ENCODE results near the gene MAP7D1.

The MAP7D1 gene

GRCh38 chr1:36137226-36137625 lies 18.7 kb upstream of the MAP7D1 start:
- Histone ChIP-seq H2AFZ (ENCODE audit: low read depth) (no peak overlapping the region), H3K79me2 (ENCODE audit: insufficient read depth, low read depth) (peaks cover 9% of the 10 kb centered on the region; the same call in 1 of the 2 replicates), H3K4me2 (no peak overlapping the region), H3K27me3 (ENCODE audit: insufficient read depth, low read depth) (no peaks in the 10 kb centered on the region), H3K4me3 (IDR thresholded peaks at IDR 0.05; ENCODE audit: insufficient read depth, low read depth, low read length) (no peak overlapping the region), H3K9ac (no peak overlapping the region), H4K20me1 (ENCODE audit: insufficient read depth) (no peaks in the 10 kb centered on the region), H3K4me1 (ENCODE audit: low read depth, poor library complexity, severe bottlenecking) (no peaks in the 10 kb centered on the region), H3K36me3 (ENCODE audit: insufficient read depth) (0 out of 2 replicates have a peak, but pooled peaks cover 4% of the 10 kb centered on the region), H3K27ac (no peak overlapping the region)
- TF ChIP-seq CTCF (conservative IDR thresholded peaks at IDR 0.05; ENCODE audit: low read depth, low read length), result no peak

GRCh38 chr1:36137776-36138175 lies 18.2 kb upstream of the MAP7D1 start:
- 0 out of 2 replicates have a peak, but pooled peaks cover 4% of the 10 kb centered on the region for H3K36me3 ChIP-seq (ENCODE audit: insufficient read depth)
- no peak overlapping the region for H3K4me3 ChIP-seq (IDR thresholded peaks at IDR 0.05; ENCODE audit: insufficient read depth, low read depth, low read length)
- H3K79me2 ChIP-seq (ENCODE audit: insufficient read depth, low read depth), result peaks cover 13% of the 10 kb centered on the region; the same call in 1 of the 2 replicates
- no peak overlapping the region for H2AFZ ChIP-seq (ENCODE audit: low read depth)
- no peak overlapping the region for H3K9ac ChIP-seq
- no peaks in the 10 kb centered on the region for H3K4me1 ChIP-seq (ENCODE audit: low read depth, poor library complexity, severe bottlenecking)
- no peak for TF ChIP-seq CTCF (conservative IDR thresholded peaks at IDR 0.05; ENCODE audit: low read depth, low read length)
- no peak overlapping the region for H3K27ac ChIP-seq
- H3K4me2 ChIP-seq, result no peak overlapping the region
- H3K27me3 ChIP-seq (ENCODE audit: insufficient read depth, low read depth), result no peaks in the 10 kb centered on the region
- H4K20me1 ChIP-seq (ENCODE audit: insufficient read depth), result no peaks in the 10 kb centered on the region

GRCh38 chr1:36139521-36139920 lies 16.4 kb upstream of the MAP7D1 start:
- Histone ChIP-seq H3K36me3 (ENCODE audit: insufficient read depth) (0 out of 2 replicates have a peak, but pooled peaks cover 4% of the 10 kb centered on the region), H4K20me1 (ENCODE audit: insufficient read depth) (no peaks in the 10 kb centered on the region), H3K27me3 (ENCODE audit: insufficient read depth, low read depth) (no peaks in the 10 kb centered on the region), H3K4me2 (no peak overlapping the region), H3K27ac (no peak overlapping the region), H2AFZ (ENCODE audit: low read depth) (no peak overlapping the region), H3K79me2 (ENCODE audit: insufficient read depth, low read depth) (peaks cover 24% of the 10 kb centered on the region; the same call in 1 of the 2 replicates), H3K4me1 (ENCODE audit: low read depth, poor library complexity, severe bottlenecking) (no peaks in the 10 kb centered on the region), H3K9ac (no peak overlapping the region), H3K4me3 (IDR thresholded peaks at IDR 0.05; ENCODE audit: insufficient read depth, low read depth, low read length) (no peak overlapping the region)
- TF ChIP-seq CTCF (conservative IDR thresholded peaks at IDR 0.05; ENCODE audit: low read depth, low read length), result no peak

GRCh38 chr1:36142121-36142520 lies 13.8 kb upstream of the MAP7D1 start:
- no peak overlapping the region for H3K4me2 ChIP-seq
- no peaks in the 10 kb centered on the region for H4K20me1 ChIP-seq (ENCODE audit: insufficient read depth)
- peaks cover 39% of the 10 kb centered on the region; the same call in 1 of the 2 replicates for H3K79me2 ChIP-seq (ENCODE audit: insufficient read depth, low read depth)
- no peak overlapping the region for H2AFZ ChIP-seq (ENCODE audit: low read depth)
- 0 out of 2 replicates have a peak, but pooled peaks cover 4% of the 10 kb centered on the region for H3K36me3 ChIP-seq (ENCODE audit: insufficient read depth)
- H3K4me1 ChIP-seq (ENCODE audit: low read depth, poor library complexity, severe bottlenecking), result no peaks in the 10 kb centered on the region
- no peaks in the 10 kb centered on the region for H3K27me3 ChIP-seq (ENCODE audit: insufficient read depth, low read depth)
- TF ChIP-seq CTCF (conservative IDR thresholded peaks at IDR 0.05; ENCODE audit: low read depth, low read length), result no peak
- H3K4me3 ChIP-seq (IDR thresholded peaks at IDR 0.05; ENCODE audit: insufficient read depth, low read depth, low read length), result no peak overlapping the region
- H3K27ac ChIP-seq, result no peak overlapping the region
- H3K9ac ChIP-seq, result no peak overlapping the region

Data from KMS-11 (cell line).